CD14-positive monocyte (primary cell): ENCODE results near the gene WTAP. TPM values are rescaled to one million over a fixed set of nuclear protein-coding genes. Genes with fewer than 3 reads are reported as not detected.
A peak's percentile ranks its signal among the peaks of the same experiment; 100 is the strongest.

Source experiments
- DNase-seq, 3 donors: peaks; one replicate each; pipeline ENCODE4 v3.0.0-alpha.2; 2011 to 2022
- H2AFZ ChIP-seq: 2 replicates; pipeline ENCODE4 v1.6.0; 2012; ENCODE audit warnings: mild to moderate bottlenecking, low read depth, low read length, inconsistent platforms; ENCODE audit not compliant: insufficient read depth, poor library complexity, severe bottlenecking
- H3K27ac ChIP-seq, 2 donors: 1 replicate in 1 of 2; 2 replicates in 1 of 2; pipeline ENCODE4 v1.5.1; 2012 to 2013; ENCODE audit warnings: low read length in 2 of 2, control low read depth in 1 of 2, inconsistent platforms in 1 of 2, low read depth in 1 of 2, mild to moderate bottlenecking in 1 of 2
- H3K27me3 ChIP-seq, 2 donors: one replicate each; pipeline versions ENCODE4 v1.6.0 to v1.6.1; 2011 to 2013; ENCODE audit warnings: low read length in 2 of 2; ENCODE audit not compliant: control insufficient read depth in 2 of 2, insufficient read depth in 2 of 2
- H3K36me3 ChIP-seq, 2 donors: replicated peaks in 1 of 2; 1 replicate in 1 of 2; 2 replicates in 1 of 2; pipeline versions ENCODE4 v1.5.1 to v1.6.1; 2012 to 2013; ENCODE audit warnings: low read length in 2 of 2, control low read depth in 1 of 2, inconsistent platforms in 1 of 2, mild to moderate bottlenecking in 1 of 2; ENCODE audit not compliant: insufficient read depth in 2 of 2, control insufficient read depth in 1 of 2
- H3K4me1 ChIP-seq, 2 donors: 1 replicate in 1 of 2; 2 replicates in 1 of 2; pipeline versions ENCODE4 v1.5.1 to v1.6.1; 2012 to 2013; ENCODE audit warnings: low read length in 2 of 2, control low read depth in 1 of 2, inconsistent platforms in 1 of 2, mild to moderate bottlenecking in 1 of 2, moderate library complexity in 1 of 2; ENCODE audit not compliant: insufficient read depth in 2 of 2, control insufficient read depth in 1 of 2
- H3K4me2 ChIP-seq: replicated peaks from 2 replicates; pipeline ENCODE3; 2012; ENCODE audit warnings: low read length, moderate library complexity, mild to moderate bottlenecking; ENCODE audit not compliant: poor library complexity, severe bottlenecking; ENCODE audit errors: extremely low read depth
- H3K4me3 ChIP-seq, 3 experiments: fragments of 200-600 bp in 1 of 3; sonication (generic) in 1 of 3; replicated peaks in 1 of 3; 1 replicate in 2 of 3; 2 replicates in 1 of 3; pipeline ENCODE4 v1.5.1; 2011 to 2013; ENCODE audit warnings: low read length in 3 of 3, mild to moderate bottlenecking in 3 of 3, control low read depth in 2 of 3, low read depth in 2 of 3, inconsistent platforms in 1 of 3, moderate library complexity in 1 of 3
- H3K79me2 ChIP-seq: 2 replicates; pipeline ENCODE4 v1.6.0; 2012; ENCODE audit warnings: mild to moderate bottlenecking, control low read depth, inconsistent platforms, low read length, moderate library complexity; ENCODE audit not compliant: insufficient read depth
- H3K9ac ChIP-seq: 2 replicates; pipeline ENCODE4 v1.6.0; 2017; ENCODE audit warnings: low read length, mild to moderate bottlenecking; ENCODE audit not compliant: insufficient read depth, poor library complexity, severe bottlenecking
- H3K9me3 ChIP-seq, 2 donors: replicated peaks in 1 of 2; 1 replicate in 1 of 2; 2 replicates in 1 of 2; pipeline versions ENCODE4 v1.5.1 to v1.6.1; 2012 to 2013; ENCODE audit warnings: low read length in 2 of 2, control low read depth in 1 of 2; ENCODE audit not compliant: control insufficient read depth in 1 of 2, insufficient read depth in 1 of 2
- H4K20me1 ChIP-seq: 2 replicates; pipeline ENCODE4 v1.6.0; 2012; ENCODE audit warnings: mild to moderate bottlenecking, low read length, control low read depth, moderate library complexity; ENCODE audit not compliant: insufficient read depth
- H3K27ac Mint-ChIP-seq, 7 donors: one replicate each; pipeline ENCODE4 v1.8.0; 2020; ENCODE audit warnings: mild to moderate bottlenecking in 7 of 7, mixed read lengths in 7 of 7, moderate library complexity in 6 of 7, inconsistent platforms in 2 of 7
- H3K27me3 Mint-ChIP-seq, 3 donors: one replicate each; pipeline ENCODE4 v1.8.0; 2021 to 2022; ENCODE audit warnings: low read depth in 3 of 3, mild to moderate bottlenecking in 3 of 3, mixed read lengths in 3 of 3, moderate library complexity in 3 of 3, inconsistent platforms in 1 of 3
- H3K36me3 Mint-ChIP-seq, 2 donors: one replicate each; pipeline ENCODE4 v1.8.0; 2020; ENCODE audit warnings: mixed read lengths in 2 of 2, inconsistent platforms in 1 of 2, mild to moderate bottlenecking in 1 of 2
- H3K4me1 Mint-ChIP-seq: one replicate; pipeline ENCODE4 v1.8.0; 2020; ENCODE audit warnings: mild to moderate bottlenecking, mixed read lengths
- H3K4me3 Mint-ChIP-seq, 2 donors: one replicate each; pipeline ENCODE4 v1.8.0; 2020; ENCODE audit warnings: mild to moderate bottlenecking in 2 of 2, mixed read lengths in 2 of 2, moderate library complexity in 1 of 2
- H3K9me3 Mint-ChIP-seq, 7 donors: one replicate each; pipeline ENCODE4 v1.8.0; 2020 to 2022; ENCODE audit warnings: mixed read lengths in 7 of 7, mild to moderate bottlenecking in 6 of 7, moderate library complexity in 6 of 7, inconsistent platforms in 2 of 7
- WGBS: methylation state at CpG from one replicate; pipeline ENCODE4 v1.1.5; 2013; ENCODE audit warnings: missing lambda C conversion rate; ENCODE audit not compliant: insufficient coverage; 5-methylcytosine and 5-hydroxymethylcytosine counted together
- intact Hi-C, 2 donors: fragments of 100-400 bp; cut with micrococcal nuclease; formaldehyde crosslinking; loops; one replicate each; pipeline versions ENCODE4 v1.15.0 to v1.15.1; 2023
- polyA plus RNA-seq, 3 donors: library from polyadenylated mRNA; depleted of rRNA in 1 of 3; unstranded in 2 of 3; stranded (reverse) in 1 of 3; fragments of 300-500 nt in 2 of 3; fragments of >200 nt in 1 of 3; fragmentation: Illumina TruSeq in 2 of 3; gene quantifications; 1 replicate in 2 of 3; 2 replicates in 1 of 3; pipeline ENCODE4 v1.2.3, GENCODE V29; 2012 to 2021
- TF ChIP-seq, protein P1 (sequence below): fragments of 200-600 bp; IDR thresholded peaks from one replicate; pipeline ENCODE4 v1.8.0; 2022; ENCODE audit warnings: antibody characterized with exemption, mild to moderate bottlenecking

The WTAP gene
- polyA plus RNA-seq, 3 donors: 50.8 to 95.9 (median 94.7) TPM

DNA sequence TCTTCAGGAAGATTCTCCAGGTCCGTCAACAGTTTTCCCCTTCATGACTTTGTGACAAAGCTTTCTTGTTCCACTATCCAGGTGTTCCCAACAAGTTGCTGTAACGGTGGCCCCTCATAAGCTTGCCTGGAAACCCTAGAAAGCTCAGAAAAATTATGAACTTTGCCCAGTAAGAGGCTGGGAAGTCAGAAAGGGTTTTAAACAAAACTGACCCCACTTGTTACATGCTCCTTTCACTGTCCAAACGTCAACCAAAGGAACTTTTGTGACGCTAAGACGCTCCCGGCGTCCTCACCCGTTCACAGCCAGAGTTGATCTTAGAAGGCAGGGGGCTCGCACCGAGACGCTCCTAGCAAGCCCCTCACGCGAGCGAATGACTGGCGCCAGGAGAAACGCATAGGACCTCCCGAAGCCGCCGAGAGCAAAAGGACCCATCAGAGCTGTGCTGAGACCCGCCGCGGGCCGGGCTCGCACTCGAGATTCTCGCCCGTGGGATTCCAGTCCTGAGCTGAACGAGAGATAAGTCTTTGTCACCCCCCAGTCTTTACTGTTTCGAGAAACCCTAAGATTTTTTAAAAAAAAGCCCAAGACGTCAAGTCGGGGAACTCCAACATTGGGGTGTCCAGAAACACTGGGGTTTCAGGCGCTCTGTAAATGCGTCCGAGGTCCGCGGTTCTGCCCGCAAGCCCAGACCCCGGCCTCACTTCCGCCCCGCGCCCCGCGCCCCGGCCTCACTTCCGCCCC, 34.0 kb downstream of the WTAP start:
- H3K9ac ChIP-seq: peak overlapping the region; percentile 85
- intact Hi-C loops: loop anchor here (5.0 kb wide), 1 partner anchor 34 kb away; the partner anchor contains the start of gene WTAP (in 2 of the 2)
- Mint-ChIP-seq H3K27me3 (no peaks in the 10 kb centered on the region), H3K9me3 (no peaks in the 10 kb centered on the region), H3K4me1 (peaks cover 26% of the 10 kb centered on the region), H3K4me3 (peak overlapping the region; percentile 92 to 96), H3K36me3 (peaks cover 26 to 41% of the 10 kb centered on the region in 2 donors), H3K27ac (peak overlapping the region; percentile 93 to 98 (median 97))
- H3K27ac ChIP-seq: peak overlapping the region; percentile 95 to 96
- H3K4me1 ChIP-seq: peaks cover 20 to 29% of the 10 kb centered on the region in 2 donors
- H3K9me3 ChIP-seq: no peaks in the 10 kb centered on the region
- H3K36me3 ChIP-seq: peaks cover 23 to 40% of the 10 kb centered on the region in 2 donors
- DNase-seq: peak in 1 of 3 donors; percentile 87
- peak overlapping the region; percentile 99 for H2AFZ ChIP-seq
- peak overlapping the region; percentile 90 for H3K4me2 ChIP-seq
- no peaks in the 10 kb centered on the region for H3K27me3 ChIP-seq
- TF ChIP-seq, protein P1, sequence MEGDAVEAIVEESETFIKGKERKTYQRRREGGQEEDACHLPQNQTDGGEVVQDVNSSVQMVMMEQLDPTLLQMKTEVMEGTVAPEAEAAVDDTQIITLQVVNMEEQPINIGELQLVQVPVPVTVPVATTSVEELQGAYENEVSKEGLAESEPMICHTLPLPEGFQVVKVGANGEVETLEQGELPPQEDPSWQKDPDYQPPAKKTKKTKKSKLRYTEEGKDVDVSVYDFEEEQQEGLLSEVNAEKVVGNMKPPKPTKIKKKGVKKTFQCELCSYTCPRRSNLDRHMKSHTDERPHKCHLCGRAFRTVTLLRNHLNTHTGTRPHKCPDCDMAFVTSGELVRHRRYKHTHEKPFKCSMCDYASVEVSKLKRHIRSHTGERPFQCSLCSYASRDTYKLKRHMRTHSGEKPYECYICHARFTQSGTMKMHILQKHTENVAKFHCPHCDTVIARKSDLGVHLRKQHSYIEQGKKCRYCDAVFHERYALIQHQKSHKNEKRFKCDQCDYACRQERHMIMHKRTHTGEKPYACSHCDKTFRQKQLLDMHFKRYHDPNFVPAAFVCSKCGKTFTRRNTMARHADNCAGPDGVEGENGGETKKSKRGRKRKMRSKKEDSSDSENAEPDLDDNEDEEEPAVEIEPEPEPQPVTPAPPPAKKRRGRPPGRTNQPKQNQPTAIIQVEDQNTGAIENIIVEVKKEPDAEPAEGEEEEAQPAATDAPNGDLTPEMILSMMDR: no peak
- peaks cover 6% of the 10 kb centered on the region for H3K79me2 ChIP-seq
- peak overlapping the region; percentile 80 to 93 (median 90) for H3K4me3 ChIP-seq
- WGBS: 7% methylated on average over 41 of the region's 45 CpGs
- peaks cover 11% of the 10 kb centered on the region for H4K20me1 ChIP-seq

DNA sequence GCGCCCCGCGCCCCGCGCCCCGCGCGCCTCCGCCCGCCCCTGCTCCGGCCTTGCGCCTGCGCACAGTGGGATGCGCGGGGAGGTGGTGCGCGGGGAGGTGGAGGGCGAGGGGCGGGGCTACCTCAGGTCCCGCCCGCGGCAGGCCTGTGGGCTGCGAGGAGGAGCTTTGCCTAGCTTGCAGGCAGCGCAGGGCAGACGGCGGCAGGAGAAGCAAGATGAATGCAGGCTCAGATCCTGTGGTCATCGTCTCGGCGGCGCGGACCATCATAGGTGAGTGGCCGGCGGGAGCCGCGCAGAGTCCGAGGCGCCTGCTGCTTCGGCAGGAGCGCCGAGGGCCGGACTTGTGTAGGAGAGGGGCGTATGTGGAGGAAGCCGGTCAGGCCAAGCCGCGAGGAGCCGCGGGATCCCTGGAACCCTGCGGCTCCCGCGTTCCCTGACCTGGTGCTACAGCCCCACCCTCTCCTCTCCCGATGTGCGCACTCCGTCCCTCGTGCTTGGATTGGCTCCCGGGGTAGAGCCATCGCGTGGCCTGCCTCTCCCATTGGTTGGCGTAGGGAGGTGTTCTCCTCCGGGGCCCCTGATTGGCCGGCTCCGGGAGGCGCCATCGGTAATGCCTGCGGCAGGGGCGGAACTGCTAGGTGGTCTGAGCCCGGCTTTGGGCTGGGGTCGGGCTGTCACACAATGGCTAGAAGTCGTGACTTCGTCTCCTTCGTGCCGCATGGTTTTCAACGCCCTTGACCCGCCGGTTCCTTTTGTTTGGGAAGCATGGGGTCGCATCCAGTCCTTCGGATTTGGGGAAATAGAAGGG, 34.8 kb downstream of the WTAP start, which contains the start of gene ACAT2:
TSS of gene ACAT2 (plus strand) at position 173 of the 808 bp plus-strand sequence. CDS start at position 216, 43 bp downstream.
- Histone ChIP-seq H3K4me2 (peak within 1 kb of the TSS; percentile 90), H3K79me2 (peaks cover 6% of the 10 kb centered on the region), H3K4me1 (peaks cover 20 to 29% of the 10 kb centered on the region in 2 donors), H3K27ac (peak within 1 kb of the TSS; percentile 95 to 96), H3K9me3 (no peaks in the 10 kb centered on the region), H4K20me1 (peaks cover 3% of the 10 kb centered on the region), H3K27me3 (no peaks in the 10 kb centered on the region), H3K9ac (peak within 1 kb of the TSS; percentile 85), H2AFZ (peak within 1 kb of the TSS; percentile 99), H3K36me3 (peaks cover 19 to 40% of the 10 kb centered on the region in 2 donors), H3K4me3 (peak within 1 kb of the TSS; percentile 83 to 93 (median 90))
- H3K9me3 Mint-ChIP-seq: no peaks in the 10 kb centered on the region
- peak within 1 kb of the TSS; percentile 93 to 98 (median 97) for H3K27ac Mint-ChIP-seq
- no peaks in the 10 kb centered on the region for H3K27me3 Mint-ChIP-seq
- intact Hi-C loops: loop anchor here (5.0 kb wide), 1 partner anchor 35 kb away; the partner anchor contains the start of gene WTAP (in 2 of the 2)
- peaks cover 24 to 40% of the 10 kb centered on the region in 2 donors for H3K36me3 Mint-ChIP-seq
- DNase-seq: peak; percentile 89 to 93 (median 91)
- H3K4me3 Mint-ChIP-seq: peak within 1 kb of the TSS; percentile 92 to 96
- TF ChIP-seq, protein P1: no peak
- under 1% methylated on average over 62 of the region's 76 CpGs for WGBS
- H3K4me1 Mint-ChIP-seq: peaks cover 26% of the 10 kb centered on the region
